NCI-H2029 treated with DMSO at 0.1 percent for 48 hours (cell line): Measurements from ENCODE around the gene OBSCN.

Experiments used
- DNase-seq: peaks from one replicate; lab custom pipeline; 2025; lab: John Stamatoyannopoulos, UW

Gene OBSCN

DNA sequence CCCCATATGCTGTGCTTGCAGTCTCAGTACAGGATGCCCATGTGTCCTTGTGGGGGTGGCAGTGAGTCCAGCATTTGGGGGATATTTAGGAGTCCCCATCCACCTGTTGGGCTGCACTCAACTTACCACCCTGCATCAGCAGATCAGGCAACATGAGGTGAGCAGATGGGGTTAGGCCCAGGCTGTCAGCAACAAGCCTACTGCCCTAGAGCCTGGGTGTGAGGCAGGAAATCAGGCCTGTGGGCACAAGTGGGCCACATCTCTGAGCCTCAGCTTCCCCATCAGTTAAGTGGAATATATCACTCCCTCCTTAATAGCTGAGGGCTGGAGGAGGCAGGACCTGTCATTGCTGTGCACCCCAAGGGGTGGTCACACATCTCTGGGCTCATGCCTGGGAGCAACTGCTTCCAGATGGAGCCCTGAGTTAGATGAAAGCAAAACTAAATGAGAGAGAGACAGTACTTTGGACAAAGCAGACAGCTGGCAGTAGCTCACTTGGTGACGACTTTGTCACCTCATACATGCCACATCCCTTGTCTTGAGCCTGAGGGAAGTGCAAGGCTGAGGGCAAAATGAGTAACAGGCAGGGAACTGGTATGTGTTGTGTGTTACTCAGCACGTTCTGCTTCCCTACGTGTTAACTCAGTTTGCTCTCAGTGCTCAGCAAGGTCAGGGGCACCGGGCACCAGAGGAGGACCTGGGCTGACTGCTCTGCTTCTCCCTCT, 150.4 kb downstream of the OBSCN start:
- DNase-seq: no peak

DNA sequence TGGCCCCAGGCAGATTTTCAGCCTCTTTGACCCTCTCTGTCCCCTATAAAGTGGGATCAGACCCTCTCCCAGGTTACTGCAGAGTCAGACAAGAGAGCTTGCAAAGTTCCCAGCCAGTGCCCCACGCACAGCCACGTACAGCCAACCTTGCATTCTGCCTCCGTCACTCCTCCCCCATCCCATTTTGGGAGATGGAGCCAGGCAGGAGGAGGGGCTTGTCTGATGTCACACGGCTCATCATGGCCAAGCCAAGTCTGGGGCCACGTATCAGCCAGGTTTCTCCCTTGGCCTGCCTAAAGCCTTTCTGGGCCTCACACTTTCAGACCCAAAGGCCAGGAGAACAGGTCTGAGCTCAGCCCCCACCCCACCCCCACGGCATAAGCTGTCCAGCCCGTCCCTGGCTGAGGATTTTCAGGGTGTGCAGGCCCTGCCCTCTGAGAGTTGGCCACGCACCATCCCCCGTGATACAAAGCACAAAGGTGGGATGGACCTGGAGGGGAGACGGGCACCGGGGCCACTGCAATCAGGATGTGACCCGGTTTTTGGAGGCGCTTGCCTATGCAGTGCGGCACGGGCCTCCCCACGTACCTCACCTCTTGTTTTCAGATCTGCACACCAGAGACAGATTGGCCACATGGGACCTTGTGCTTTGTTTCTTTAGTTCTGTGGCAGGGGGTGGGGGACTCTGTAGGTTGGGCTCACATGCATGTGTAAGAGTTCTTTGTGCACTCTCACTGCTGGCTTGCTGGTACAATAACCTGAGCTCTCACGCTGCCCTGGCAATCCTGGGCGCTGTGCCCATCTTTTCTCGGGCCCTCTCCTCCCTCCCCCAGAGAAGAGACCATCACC, 151.1 kb downstream of the OBSCN start:
- DNase-seq: no peak

DNA sequence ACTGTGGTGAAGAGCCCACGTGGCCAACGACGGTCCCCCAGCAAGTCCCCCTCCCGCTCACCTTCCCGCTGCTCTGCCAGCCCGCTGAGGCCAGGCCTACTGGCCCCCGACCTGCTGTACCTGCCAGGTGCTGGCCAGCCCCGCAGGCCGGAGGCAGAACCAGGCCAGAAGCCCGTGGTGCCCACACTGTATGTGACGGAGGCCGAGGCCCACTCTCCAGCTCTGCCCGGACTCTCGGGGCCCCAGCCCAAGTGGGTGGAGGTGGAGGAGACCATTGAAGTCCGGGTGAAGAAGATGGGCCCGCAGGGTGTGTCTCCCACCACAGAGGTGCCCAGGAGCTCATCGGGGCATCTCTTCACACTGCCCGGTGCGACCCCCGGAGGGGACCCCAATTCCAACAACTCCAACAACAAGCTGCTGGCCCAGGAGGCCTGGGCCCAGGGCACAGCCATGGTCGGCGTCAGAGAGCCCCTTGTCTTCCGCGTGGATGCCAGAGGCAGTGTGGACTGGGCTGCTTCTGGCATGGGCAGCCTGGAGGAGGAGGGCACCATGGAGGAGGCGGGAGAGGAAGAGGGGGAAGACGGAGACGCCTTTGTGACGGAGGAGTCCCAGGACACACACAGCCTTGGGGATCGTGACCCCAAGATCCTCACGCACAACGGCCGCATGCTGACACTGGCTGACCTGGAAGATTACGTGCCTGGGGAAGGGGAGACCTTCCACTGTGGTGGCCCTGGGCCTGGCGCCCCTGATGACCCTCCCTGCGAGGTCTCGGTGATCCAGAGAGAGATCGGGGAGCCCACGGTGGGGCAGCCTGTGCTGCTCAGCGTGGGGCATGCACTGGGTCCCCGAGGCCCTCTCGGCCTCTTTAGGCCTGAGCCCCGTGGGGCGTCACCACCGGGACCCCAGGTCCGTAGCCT, 152.0 kb downstream of the OBSCN start:
- DNase-seq: no peak

DNA sequence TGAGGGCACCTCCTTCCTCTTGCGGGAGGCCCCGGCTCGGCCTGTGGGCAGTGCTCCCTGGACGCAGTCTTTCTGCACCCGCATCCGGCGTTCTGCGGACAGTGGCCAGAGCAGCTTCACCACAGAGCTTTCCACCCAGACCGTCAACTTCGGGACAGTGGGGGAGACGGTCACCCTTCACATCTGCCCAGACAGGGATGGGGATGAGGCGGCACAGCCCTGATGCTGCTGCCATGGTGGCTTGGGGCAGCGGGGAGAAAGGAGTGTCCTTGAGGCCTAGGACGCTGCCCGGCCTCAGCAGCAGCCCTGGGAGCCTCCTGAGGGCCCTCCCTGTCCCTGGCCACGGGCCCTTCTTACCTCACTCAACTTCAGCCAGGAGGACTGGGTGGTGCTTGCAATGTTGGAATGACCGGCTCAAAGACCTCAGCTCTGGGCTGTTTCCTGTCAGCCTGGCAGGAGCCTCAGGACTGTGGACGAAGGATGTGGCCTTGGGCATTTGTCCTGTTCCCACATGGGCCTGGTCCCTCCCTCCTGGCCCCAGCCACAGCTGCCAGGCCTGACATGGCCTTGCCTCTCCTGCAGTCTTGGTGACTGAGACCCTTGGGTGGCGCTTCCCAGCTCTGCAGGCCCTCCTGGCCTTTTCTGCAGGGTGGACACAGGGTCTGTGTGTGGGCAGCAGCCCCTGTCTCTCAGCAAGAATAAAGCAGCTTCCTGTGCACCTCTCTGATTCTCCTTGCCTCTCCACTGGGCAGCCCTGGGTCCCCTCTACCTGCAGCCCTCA, 152.9 kb downstream of the OBSCN start:
- no peak for DNase-seq

DNA sequence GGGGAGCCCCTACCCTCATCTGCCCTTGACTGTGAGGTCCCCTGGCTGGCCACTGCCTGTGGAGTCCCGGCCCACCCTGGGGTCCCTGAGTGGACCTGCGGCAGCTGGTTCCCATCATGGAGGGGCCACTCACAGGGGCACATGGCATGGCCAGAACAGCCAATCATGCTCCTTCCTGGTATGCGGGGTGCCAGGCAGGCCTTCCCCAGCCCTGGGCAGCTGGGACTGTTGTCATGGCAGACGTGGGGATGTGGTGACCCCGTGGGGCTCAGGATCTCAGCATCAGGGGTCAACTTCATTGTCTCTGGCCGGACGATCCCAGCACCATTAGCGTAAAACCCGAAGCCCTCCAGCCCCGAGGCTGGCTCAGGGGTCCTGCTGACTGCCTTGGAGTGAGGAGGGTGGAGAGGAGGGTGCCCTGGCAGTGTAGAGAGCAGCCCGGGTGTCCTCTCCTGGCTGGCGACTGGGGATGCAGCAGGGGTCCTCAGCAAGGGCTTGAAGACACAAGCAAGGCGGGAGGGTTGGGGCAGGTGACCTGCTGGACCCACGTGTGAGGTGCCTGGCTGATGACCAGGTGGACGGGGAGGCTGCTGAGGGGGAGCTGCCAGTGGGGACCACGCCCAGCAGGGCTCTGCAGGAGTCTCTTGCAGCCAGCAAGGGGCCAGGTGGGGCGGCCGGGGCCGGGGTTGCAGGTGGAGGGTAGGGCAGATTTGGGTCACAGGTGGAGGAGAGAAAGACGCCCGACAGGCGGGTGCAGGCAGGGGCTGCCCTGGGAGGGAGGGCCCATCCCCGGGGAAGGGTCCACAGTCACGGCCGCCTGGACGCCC, 153.7 kb downstream of the OBSCN start:
- no peak for DNase-seq

DNA sequence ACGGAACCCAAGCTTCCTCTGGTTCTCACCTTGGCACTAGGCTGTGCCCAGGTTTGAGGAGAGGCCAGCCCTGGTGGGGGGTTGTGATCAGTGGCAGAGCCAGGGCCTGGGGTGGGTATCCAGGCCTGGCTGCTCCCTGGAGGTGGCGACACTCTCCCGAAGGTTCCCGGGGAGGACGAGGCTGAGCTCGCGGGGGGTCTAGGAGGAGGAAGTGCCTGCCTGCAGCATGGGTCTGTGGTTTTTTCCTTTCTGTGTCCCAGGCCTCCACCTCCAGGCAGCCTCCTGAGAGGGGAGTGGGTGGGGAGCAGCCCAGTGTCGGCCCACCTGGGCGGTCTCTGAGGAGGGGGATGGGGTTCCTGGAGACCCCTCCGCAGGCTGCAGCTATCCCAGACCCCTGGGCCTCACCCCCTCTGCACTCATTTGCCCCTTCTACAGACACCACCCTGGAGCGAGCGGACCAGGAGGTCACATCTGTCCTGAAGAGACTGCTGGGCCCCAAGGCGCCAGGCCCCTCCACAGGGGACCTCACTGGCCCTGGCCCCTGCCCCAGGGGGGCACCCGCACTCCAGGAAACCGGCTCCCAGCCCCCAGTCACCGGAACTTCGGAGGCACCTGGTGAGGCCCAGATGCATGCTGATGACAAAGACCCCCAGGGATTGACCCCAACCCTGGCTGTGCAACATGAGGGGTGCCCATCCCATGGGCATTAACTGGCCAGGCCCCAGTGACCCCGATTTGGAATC, 154.5 kb downstream of the OBSCN start:
- no peak for DNase-seq

DNA sequence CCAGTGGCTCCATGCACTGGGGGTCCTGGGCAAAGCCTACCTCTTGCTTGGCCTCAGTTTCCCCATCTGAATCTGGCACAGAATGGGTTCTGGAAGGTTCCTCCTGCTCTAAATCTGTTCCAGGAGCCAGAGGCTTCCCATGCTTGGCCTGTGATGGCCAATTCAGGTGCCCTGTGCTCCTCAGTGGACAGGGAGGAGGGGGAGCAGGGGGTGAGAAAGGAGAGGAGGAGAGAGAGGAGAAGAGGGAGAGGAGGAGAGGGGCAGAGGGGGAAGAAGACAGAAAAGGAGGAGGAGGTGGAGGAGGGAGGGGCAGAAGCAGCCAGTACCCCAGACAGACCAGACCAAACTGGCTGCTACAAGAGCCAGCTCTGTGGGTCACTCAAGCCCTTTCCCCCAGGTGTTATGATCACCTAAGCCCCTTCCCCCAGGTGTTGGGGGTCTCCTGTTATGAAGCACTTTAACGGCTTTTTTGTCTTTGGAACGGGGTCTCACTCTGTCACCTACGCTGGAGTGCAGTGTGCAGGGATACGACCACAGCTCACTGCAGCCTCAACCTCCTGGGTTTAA, 155.1 kb downstream of the OBSCN start:
- DNase-seq: no peak

DNA sequence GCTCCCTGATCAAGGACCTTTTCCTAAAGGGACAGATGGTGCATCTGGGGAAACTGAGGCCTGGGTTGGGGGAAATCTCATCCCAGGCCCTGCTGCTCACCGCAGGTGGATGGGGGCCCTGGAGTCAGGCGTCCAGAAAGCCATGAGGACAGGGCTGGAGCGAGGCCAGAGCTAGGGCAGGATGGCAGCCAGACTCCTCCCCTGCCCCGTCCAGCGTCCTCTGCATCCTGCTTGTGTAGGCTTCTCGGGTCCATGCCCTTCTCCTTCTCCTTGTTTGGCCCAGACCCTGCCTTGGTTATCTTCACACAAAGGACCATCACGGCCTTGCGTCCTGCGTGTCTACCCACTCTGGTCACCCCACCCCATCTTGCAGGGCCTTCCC, 155.8 kb downstream of the OBSCN start:
- DNase-seq: no peak

DNA sequence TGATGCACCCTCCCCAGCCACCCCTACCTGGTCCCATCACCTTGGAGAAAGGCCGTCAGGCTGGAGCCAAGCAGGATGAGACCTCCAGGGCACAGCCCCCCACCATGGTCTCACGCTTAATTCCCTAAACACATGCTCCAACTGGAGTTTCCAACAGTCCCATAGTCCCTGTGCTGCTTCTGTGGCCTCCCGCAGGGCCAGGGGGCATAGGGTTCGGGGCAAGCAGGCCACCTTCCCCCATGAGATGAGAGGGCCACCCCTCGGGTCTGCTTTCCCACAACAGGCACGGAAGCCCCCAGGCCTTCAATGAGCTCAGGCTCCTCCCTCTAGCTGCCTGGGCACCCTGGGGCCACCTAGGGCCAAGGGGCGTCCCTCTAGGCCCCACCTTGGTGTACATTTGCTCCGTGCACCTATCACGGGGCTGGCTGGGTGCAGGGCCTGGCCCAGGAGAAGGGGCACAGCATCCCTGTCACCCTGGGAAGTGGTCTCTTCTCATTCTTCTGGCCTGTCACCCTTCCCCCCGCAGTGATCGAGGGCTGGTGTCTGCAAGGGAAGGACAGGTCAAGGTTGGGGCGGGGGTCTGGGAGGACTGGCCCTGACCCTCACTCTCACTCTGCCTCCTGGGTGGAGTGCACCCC, 156.3 kb downstream of the OBSCN start:
- no peak for DNase-seq

DNA sequence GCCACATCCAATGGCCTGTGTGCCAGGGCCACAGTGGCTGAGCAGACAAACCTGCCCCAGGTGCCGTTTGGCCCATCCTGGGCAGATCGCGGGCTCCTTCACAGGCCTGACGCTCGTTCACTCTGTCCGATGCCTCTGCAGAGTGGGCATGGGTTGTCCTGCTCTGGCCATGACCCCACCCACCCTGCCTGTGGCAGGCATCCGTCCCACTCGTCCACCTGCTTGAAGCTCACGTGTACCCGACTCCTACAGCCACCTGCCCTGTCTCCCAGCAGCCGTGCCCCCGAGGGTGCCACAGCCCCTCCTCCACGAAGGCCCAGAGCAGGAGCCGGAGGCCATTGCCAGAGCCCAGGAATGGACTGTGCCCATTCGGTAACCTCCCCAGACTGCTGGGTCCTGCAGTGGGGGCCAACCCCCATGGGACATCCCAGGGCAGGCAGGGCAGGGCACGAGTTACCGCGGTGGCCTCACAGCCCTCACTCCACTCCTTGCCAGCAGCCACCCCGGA, 156.9 kb downstream of the OBSCN start:
- DNase-seq: no peak

DNA sequence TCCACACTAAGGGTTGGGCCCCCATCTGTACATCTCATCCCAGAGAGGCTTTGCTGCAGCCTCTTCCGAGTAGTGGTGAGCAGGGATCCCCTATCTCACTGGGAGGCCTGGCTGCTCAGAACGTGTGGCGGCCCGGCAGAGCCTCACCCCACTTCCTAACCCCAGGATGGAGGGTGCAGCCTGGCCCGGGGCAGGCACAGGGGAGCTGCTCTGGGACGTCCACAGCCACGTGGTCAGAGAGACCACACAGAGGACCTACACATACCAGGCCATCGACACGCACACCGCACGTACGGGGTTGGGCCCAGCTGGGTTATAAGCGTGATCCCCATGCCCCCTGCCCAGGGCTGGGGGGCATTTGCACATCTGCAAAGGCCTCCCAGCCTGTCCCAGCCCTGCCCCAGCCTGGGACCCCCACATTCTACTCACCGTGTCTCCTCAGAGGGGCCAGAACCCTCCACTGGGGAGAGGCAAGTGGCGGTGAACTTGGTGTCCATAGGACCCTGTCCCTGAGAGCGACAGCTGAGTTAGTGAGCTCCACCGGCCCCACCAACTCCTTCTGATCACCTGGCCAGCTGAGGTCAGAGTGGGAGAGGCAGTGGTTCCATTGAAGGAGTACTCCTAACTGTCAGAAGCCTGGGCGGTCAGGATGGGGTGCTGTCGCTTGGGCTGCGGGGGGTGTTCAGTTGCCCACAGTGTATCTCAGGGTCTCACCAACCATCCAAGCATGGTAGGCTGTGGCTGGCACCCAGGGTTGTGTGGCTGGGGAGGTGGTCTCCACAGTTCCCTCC, 157.6 kb downstream of the OBSCN start:
- no peak for DNase-seq

DNA sequence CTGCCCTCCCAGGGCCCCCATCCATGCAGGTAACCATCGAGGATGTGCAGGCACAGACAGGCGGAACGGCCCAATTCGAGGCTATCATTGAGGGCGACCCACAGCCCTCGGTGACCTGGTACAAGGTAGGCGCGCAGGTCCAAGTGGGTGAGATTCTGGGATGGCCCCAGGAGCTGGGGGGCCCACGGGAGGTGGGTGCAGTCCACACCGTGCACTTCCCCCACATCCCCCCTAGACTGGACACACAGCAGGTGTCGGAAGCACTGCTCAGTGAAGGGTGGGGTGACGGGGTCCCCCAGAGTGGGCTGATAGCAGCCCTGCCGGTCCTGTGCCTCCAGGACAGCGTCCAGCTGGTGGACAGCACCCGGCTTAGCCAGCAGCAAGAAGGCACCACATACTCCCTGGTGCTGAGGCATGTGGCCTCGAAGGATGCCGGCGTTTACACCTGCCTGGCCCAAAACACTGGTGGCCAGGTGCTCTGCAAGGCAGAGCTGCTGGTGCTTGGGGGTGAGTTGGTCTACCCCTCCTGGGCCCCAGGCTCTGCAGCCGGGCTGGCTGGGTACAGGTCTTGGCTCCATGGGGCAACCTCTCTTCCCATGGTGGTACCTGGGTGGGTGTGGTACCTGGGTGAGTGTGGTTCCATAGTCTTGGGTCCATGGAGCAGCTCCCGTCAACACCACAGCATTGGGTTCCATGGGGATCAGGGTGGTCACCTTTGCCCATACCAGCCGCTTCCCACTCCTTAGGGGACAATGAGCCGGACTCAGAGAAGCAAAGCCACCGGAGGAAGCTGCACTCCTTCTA, 158.4 kb downstream of the OBSCN start:
- DNase-seq: no peak

DNA sequence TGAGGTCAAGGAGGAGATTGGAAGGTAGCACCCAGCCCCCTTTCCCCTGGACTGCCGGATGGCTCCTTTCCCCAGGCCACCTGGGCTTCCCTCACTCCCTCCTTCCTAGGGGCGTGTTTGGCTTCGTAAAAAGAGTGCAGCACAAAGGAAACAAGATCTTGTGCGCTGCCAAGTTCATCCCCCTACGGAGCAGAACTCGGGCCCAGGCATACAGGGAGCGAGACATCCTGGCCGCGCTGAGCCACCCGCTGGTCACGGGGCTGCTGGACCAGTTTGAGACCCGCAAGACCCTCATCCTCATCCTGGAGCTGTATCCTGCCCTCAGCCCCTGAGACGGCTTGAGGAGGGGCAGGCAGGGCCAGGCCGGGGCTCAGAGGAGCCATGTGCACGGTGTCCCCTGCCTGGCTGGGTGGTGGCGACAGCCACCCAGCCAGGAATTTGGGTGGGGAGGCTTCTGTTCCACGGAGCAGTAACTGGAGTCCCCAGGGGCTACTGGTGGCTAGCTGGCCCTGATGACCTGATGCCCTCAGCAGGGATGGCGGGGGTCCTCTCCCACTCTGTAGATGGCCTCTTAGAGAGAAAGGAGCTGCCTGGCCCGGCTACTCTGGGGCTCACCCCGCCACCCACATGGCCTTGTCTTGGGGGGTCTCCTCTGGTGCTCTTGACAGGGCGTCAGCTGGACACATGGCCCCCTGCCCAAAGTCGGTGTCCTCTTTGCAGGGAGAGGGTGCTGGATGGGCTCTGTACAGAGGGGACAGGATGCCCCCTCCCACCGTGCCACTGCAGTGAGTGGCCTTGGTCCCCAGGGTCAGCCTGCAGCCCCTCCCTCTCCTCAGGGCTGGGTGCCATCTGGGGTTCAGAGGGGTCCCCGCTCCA, 159.3 kb downstream of the OBSCN start:
- DNase-seq: no peak

DNA sequence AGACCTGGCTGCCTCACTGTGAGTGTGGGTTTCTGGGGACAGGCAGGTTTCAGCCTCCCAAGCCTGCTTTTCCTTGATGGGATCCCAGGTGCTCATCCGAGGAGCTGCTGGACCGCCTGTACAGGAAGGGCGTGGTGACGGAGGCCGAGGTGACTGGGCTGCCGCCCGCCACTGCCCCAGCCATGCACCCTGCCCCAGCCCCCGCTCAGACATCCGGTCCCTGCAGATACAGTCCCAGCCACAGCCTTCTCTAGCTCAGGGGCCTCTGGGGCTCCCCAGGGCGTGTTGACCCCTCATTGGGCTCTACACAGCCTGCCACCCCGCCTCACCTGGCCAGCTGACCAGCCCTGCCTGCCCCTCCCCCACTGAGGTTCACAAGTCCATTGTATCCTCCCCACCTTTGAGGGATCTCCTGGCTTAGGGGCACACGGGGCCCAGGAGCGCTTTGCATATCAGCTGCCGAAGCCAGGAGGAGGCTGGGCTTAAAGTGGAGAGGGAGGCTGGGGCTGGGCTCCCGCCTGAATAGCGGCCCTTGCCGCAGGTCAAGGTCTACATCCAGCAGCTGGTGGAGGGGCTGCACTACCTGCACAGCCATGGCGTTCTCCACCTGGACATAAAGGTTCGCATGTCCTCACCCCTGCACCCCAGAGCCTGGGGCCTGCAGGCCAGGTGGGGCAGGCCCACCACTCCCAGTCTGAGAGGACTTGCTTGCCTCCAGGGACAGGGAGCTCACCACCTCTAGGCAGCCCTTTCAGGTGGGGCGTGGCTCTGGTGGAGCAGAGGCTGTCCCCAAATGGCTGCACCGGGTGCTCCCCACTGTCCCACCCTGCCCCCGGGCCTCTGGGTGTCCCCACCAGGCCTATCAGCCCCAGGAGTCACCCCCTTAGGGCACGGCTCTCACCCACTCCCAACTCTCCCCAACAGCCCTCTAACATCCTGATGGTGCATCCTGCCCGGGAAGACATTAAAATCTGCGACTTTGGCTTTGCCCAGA, 160.3 kb downstream of the OBSCN start:
- DNase-seq: no peak
